NT2/D1 (cell line): Measurements from ENCODE around the gene DGKH.

Experiments
- SUZ12 ChIP-seq: IDR thresholded peaks from 2 replicates; pipeline ENCODE4 v1.6.1; 2011; ENCODE audit not compliant: insufficient read length, insufficient read depth; ENCODE audit errors: extremely low read depth
- YY1 ChIP-seq: IDR thresholded peaks from 2 replicates; pipeline ENCODE4 v1.6.1; 2011; ENCODE audit not compliant: insufficient read length, insufficient read depth

GRCh38 chr13:42049454-42049813 lies 986 bp downstream of the DGKH start:
- TF ChIP-seq YY1 = no peak
- no peak for TF ChIP-seq SUZ12
